GM19455 (cell line): ENCODE measurements around the gene ACY1.

Source experiments
- ATAC-seq: cut with Tn5 transposase; IDR thresholded peaks from one replicate; pipeline ENCODE4 v1.9.1; 2021; ENCODE audit not compliant: unreplicated experiment

The ACY1 gene

DNA sequence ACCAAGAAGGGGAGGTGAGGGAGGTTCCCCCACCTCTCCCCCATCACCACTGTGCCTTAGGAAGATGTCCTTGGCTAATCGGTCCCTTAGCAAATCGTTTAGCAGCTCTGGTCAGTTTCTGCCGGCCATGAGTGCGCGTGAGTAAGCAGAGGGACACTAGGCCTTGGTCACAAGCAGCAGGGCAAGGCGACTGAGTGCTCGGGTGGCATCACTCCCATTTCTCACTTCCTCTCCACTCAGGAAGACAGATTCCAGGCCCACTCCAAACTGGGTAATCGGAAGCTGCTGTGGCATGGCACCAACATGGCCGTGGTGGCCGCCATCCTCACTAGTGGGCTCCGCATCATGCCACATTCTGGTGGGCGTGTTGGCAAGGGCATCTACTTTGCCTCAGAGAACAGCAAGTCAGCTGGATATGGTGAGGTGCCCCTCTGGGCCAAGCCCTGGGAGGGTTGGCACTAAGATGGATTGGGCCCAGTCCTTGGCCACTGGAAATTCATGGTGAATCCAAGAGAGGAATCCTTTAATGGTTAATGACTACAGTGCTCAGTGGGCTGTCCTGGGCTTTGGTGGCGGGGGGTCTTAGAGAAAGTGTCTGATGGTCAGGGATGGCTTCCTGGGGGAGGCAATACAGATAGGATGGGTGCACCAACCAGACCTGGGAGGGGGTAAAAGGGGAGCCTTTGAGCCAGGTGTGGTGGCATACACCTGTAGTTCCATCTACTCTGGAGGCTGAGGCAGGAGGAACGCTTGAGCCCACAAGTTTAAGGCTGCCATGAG, 37.2 kb upstream of the ACY1 start:
- no peak for ATAC-seq

DNA sequence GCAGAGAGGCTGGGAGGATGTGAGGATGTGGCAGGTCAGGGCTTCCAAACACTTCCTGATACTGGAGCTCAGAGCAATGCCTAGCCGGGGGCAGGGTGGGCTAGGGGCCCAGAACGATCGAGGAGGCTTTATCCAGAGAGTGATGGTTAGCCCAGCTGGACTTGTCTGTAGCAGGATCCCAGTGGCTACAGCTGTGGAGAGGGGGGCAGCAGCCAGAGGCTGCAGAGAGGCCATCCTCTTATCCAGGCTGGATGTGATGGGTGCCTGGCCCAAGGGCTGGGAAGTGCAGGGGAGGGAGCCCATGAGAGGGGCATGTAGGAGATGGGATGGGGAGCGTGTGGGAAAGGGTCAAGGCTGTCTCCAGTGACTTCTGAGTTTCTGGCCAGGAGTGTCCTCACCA, 36.5 kb upstream of the ACY1 start:
- no peak for ATAC-seq

DNA sequence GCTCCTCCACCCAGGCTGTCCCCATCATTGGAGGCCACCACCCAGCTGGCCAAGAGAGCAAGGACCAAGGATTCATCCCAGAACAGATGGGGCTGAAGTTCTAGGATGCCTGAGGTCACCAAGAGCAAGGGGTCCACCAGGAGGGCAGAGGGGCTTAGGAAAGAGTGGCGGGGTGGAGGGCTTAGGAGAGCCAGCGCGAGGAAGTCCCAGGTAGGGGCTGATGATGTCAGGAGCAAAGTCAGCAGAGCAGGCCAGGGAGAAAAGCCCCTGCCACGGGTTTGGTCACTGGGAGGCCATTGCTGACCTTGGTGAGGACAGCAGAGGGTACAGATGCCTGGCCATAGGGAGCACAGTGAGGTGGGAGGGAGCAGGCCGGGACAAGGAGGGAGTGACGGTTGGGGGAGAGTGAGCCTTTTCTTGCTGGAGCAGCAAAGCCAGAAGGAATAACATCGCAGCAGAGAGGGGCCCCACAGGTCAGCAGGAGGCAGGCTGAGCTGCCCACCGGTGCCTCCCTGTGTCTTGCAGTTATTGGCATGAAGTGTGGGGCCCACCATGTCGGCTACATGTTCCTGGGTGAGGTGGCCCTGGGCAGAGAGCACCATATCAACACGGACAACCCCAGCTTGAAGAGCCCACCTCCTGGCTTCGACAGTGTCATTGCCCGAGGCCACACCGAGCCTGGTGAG, 36.0 kb upstream of the ACY1 start:
- no peak for ATAC-seq

DNA sequence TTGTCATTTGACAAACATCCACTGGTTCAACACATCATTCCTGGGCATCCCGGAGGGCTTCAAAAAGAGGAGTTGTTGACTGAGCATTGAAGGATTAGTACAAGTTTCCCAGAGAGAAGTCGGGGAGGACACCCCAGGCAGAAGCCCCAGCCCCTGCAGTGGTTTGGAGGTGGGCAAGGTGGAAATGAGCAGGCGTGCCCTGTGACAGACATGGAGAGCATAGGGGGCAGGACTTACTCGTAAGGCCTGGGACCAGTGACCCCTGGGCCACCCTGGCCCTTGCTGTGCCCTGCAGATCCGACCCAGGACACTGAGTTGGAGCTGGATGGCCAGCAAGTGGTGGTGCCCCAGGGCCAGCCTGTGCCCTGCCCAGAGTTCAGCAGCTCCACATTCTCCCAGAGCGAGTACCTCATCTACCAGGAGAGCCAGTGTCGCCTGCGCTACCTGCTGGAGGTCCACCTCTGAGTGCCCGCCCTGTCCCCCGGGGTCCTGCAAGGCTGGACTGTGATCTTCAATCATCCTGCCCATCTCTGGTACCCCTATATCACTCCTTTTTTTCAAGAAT, 35.2 kb upstream of the ACY1 start:
- ATAC-seq, result no peak

DNA sequence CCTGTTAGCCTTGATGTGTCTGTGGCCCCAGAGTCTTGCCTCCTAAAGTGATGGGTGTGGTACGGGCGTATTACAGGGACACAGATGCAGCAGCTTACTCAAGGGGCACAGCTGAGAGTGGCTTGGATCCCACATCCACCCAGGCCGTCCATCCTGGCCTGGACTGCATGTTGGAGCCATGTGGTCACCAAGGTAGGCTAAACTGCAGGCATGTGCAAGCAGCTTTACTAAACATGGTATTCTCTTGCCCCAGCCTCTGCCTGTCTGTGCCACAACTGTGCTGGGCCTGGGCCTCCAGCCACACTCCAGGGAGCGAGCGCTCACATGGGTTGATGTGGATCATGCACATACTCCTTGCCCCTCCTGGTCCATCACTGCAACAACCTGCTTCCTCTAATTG, 34.2 kb upstream of the ACY1 start:
- ATAC-seq, result no peak

DNA sequence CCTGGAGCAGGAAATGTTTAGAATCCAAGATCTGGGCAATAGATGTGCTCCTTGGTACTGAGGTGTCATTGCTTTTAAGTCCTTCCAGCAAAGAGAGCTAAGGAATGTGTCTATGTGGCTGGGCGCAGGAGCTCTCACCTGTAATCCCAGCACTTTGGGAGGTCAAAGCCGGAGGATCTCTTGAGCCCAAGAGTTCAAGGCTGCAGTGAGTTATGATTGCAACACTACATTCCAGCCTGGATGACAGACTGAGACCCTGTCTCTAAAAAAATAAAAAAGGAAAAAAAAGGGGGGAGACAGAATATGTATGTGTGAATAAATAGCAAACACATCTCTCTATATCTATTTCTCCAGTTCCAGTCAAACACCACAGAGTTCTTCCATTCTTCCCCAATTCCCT, 32.4 kb upstream of the ACY1 start:
- ATAC-seq, result no peak

DNA sequence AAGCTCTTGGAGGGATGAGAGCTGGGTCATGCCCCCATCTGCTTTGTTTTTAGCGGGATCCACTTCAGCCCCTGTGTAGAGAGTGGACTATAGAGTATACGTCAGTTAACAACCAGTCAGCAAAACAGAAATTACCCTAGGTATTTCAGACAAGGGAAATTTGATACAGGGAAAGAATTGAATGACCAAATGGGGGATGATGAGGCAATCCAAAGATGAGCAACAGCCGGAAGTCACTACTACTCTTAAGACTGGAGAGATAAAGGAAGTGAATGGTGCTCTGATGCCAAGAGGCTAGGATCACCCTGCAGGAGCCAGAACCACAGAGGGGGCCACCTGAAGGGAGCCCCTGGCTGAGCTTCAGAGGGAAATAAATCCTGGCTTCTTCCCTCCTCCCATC, 29.9 kb upstream of the ACY1 start:
- ATAC-seq, result no peak

DNA sequence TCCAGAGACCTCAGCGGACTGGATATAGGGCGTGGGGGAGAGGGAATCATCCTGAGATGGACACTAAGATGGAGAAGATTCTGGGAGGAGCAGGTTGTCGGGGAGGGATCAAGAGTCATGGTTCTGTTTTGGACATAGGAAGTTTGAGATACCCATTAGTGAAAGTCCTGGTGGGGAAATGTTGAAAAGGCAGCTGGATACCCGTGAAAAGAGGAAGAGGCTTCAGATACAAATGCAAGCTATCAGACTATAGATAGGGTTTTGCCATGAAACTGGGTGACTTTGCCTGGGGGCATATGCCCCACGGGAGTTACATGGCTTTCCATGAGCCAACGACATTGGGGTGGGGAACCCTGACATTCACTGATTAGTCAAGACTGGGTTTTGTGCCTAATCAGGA, 29.2 kb upstream of the ACY1 start:
- ATAC-seq, result no peak

DNA sequence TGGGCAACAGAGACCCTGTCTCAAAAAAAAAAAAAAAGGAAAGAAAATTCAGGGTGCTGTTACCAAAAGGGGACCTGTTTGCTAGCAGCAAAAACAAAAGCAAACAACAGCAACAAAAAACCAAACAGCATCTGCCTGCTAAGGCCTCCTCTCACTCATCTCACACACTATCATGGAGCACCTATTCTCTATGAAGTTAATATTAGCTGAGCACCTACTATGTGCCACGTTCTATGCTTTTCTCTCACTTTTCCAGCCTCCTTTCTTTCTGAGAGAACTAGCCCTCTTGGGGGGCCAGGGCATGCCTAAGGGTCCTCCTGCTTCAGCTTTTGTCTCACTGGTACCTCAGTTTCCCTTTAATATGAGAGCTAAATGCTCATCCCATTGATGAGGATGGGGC, 28.6 kb upstream of the ACY1 start:
- no peak for ATAC-seq

DNA sequence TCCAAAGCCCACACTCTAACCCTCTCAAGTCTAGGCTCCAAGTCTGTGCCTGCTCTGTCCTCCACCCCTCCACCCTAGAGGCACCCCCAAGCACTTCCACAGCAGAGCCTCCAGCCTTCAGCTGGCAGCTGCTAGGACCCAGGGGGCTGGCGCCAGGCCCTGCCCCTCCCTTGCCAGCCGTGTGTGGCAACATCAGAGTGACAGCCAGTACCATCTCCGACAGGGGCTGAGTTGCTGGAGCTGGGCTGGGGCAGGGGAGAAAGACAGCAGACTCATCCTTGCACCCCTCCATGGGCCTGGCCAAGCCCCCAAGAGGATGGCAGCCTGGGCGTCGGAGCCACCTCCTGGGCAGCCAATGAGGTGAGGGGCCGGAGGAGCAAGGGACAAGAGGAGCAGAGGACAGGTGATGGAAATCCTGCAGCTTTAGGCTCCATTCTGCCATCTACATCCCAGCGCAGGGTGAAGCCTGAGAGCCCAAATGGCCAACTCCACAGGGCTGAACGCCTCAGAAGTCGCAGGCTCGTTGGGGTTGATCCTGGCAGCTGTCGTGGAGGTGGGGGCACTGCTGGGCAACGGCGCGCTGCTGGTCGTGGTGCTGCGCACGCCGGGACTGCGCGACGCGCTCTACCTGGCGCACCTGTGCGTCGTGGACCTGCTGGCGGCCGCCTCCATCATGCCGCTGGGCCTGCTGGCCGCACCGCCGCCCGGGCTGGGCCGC, 28.0 kb upstream of the ACY1 start, which contains the start of gene GPR62:
TSS of gene GPR62 (plus strand) at position 207 of the 718 bp plus-strand sequence. CDS start at position 479, 272 bp downstream.
- no peak for ATAC-seq

DNA sequence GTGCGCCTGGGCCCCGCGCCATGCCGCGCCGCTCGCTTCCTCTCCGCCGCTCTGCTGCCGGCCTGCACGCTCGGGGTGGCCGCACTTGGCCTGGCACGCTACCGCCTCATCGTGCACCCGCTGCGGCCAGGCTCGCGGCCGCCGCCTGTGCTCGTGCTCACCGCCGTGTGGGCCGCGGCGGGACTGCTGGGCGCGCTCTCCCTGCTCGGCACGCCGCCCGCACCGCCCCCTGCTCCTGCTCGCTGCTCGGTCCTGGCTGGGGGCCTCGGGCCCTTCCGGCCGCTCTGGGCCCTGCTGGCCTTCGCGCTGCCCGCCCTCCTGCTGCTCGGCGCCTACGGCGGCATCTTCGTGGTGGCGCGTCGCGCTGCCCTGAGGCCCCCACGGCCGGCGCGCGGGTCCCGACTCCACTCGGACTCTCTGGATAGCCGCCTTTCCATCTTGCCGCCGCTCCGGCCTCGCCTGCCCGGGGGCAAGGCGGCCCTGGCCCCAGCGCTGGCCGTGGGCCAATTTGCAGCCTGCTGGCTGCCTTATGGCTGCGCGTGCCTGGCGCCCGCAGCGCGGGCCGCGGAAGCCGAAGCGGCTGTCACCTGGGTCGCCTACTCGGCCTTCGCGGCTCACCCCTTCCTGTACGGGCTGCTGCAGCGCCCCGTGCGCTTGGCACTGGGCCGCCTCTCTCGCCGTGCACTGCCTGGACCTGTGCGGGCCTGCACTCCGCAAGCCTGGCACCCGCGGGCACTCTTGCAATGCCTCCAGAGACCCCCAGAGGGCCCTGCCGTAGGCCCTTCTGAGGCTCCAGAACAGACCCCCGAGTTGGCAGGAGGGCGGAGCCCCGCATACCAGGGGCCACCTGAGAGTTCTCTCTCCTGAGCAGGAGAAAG, 27.2 kb upstream of the ACY1 start:
- ATAC-seq, result no peak

DNA sequence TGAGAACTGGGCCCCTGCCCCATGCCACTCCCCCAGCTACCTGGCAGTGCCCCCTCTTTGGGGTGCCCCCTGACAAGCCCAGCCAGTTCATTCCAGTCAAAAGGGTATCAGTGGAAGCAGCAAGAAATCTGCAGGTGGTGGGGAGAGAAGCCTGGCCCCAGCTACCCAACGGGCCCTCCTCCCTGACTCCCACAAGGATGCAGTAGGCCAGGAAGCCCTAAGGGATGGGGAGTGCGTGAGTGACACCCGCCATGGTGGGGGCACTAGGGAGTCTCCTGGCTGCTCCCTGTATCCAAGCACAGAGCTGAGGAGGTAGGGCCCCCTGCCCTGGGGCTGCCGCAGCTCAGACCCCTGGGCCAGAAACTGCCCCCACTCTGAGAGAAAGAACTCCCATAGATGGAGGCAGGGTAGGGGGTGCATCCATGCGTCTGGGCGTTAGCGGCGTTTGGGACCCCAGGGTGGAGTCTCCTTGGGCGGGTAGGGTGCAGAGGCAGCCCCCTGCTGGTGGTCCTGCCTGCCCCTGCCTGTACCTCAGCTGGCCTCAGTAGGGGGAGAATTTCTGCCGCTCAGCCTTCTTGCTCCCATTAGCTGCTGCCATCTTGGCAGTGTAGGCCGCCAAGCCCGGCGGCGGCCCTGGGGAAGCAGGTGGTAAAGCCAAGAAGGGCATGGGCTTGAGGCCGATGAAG, 25.7 kb upstream of the ACY1 start:
- no peak for ATAC-seq

DNA sequence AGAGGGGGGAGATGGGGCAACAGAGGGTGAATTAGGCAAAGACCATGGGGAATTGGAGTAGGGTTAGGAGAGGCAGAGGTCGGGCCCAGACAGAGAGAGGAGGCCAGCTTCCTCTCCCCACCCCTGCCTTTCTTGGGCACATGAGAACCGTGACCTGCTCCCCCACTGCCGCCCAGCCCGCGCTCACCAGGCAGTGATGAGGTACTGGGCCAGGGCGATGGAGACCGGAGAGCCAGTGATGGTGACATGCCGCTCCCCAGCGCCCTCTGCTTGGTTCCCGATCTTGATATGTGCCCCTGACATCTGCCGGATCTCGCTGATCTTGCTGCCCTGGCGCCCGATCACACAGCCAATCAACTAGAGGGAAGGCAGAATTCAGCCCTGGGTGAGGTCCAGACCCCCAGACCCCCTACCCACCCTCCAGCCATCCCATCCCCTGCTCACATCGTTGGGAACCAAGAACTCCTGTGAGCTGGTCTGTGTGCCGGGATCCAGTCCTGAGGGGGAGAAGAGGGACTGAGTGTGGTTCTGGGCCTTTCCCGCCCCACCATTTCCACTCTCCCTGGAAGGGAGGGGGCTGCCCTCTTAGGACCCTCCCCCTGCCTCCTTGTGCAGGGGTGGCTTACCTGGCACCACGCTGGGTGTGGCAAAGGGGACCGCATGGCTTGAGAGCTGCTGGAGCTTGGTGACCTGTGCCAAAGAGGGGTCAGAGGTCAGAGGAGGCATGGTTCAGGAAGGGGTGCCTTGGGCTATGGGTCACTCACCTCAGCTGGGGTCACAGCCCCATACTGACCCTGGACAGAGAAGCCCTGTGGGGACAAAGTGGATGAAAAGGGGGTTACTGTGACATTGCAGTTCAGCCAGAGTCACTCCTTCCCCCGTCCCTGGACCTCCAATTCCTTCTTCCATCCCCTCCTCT, 24.5 kb upstream of the ACY1 start:
- no peak for ATAC-seq

DNA sequence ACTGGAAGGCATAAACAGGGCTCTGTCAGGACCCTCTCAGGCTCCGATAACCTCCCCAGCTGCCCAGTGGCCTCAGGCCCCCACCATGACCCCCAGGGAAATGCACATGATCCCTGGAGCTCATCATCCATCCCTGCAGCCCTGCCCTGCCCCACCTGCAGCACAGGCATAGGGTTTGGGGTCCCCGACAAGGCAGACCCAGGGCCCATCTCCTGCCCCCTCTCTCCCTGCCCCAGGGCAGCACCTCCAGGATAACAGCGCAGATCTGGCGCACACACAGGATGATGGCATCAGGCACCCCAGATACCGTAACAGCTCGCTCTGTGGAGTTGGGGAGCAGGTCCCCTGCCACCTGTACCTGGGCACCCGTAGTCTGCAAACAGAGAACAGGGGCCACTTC, 23.7 kb upstream of the ACY1 start:
- no peak for ATAC-seq

DNA sequence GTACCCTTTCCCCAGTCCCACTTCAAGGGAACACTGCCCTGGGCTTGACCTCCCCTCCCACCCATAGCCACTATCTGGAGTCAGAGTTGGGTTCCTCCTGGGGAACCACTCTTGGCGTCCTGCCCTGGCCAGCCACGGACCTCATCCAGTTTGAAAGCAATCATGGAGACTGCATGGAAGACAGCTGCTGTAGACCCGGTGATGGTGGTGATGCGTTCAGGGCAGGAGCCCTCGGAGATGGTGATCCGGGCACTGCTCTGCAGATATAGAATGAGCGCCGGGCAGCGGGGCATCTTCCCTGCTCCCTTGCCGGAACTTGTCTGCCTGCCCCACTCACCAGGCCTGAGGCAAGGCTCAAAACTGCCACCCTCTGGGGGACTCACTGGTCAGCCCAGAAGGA, 22.9 kb upstream of the ACY1 start:
- no peak for ATAC-seq

DNA sequence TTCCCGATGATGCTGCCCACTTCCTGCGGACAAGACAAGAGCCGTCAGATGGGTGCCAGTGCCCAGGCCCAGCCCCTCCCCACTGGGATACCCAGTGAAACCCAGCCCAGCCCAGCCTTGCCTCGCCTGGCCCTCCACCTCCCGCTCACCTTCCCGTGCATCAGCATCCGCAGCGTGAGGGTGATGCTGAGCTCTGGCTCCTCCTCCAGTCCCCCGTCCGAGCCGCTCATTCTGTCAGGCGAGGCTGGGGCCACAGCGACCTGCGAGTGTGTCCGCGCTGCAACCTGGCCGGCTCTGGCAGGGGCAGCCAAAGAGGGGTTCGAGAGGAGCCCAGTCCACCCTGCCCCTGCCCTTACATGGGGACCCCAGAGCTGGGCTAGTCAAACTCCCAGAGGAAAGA, 22.3 kb upstream of the ACY1 start:
- ATAC-seq, result no peak

DNA sequence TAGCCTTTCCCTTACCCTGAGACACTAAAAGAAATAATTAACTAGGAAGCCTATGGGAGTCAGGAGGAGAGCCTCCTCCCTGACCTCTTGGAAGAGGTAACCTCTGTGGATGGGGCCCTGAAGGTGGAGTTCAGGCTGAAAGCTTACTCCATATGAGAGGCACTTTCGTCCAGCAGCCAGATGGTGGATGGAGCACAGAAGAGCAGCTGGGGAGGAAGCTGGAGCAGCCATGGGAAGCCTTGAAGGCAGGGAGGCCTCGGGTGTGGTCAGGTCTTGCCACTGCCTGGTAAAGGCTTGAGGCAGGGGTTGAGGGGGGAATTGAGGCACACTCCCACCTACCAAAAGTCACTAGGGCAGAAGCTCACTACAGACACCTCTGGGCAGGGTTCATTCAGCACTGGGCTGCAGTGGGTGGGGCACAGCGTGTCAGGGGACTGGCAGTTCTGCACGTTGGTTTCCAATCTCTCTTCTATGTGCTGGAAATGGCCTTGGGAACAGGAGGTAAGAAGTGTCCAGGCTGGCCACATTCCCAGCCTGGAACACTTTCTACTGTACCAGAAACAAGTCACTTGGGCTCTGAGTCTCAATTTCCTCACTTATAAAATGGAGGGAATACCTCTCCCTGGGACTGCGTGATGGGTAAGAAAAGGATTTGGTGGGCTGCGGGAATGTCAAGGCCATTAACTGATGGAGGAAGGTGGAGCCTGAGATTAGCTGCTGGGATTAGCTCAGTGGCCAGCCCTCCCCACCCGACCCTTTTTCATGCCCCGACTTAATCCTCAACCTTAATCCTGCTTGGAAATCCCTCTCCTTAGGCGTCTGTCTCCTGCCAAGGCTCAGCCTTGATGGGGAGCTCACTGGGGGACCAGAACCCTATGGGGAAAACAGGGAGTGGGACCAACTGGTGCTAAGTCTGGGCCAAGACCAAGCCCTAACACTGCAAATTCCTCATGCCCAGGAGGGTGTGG, 21.4 kb upstream of the ACY1 start:
- ATAC-seq, result no peak
